GM21619 (cell line): ENCODE results near the gene PHRF1.
"Not testable (repeated sequence)": the region's sequence is repeated elsewhere in the genome, so short reads cannot be mapped to it uniquely, and the experiment has no call there.

Experiments
- ATAC-seq: cut with Tn5 transposase; IDR thresholded peaks from one replicate; pipeline ENCODE4 v1.9.1; 2021; ENCODE audit not compliant: unreplicated experiment

The PHRF1 gene

DNA sequence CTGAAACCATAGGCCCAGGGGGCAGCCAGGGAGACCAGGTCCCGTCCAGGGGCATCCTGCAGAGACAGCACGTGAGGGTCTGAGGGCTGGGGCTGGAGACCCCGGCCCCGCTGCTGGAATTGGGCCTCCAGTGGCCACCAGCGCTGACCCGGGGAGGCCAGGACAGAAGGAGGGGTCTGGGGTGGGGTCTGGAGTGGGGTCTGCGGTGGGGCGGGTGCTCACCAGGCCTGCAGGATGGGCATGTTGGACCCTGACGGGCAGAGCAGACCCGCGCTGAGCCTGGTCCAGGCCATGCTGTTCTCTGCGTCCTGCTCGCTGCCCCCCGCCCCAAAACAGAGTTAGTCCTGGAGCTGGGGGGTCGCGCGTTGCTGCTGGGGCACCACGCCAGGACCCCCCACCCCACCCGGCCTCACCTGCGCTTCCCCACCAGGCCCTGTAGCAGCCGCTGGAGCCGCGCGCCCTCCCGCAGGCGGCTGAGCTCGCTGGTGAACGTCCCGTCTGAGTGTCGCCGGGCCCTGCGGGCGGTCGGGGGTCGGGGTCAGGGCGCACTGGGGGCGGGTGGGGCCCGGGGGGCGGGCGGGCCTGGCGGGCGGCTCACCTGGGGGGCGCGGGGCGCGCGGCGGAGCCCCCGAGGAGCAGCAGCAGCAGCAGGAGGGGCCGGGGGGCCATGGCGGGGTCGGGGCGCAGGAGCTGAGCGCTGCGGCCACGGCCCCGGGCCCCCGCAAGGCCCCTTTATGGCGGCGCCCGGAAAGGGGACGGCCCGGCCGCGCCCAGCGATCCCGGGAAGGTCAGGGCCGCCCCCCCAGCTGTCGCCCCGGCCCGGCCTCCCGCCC lies 50.4 kb downstream of the PHRF1 start, which contains the start of gene SCT:
Gene SCT (minus strand): TSS at position 707 of the 833 bp plus-strand sequence. CDS start 38 bp downstream, at position 669.
- no peak for ATAC-seq

DNA sequence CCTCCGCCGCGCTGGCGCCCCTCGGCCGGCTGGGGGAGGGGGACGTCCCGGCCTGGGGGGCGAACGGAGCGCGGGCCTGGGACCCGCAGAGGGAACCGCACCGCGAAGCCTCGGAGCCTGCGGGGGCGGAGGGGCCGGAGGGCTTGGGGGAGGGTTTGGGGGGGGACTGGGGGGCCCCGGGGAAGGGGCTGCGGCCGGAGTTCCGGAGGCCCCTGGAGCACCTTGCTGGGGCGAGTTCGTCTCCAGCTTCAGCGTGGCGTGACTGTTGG lies 51.0 kb downstream of the PHRF1 start:
- no peak for ATAC-seq

GRCh38 chr11:628056-628455 lies 51.8 kb downstream of the PHRF1 start:
- ATAC-seq, result no peak

DNA sequence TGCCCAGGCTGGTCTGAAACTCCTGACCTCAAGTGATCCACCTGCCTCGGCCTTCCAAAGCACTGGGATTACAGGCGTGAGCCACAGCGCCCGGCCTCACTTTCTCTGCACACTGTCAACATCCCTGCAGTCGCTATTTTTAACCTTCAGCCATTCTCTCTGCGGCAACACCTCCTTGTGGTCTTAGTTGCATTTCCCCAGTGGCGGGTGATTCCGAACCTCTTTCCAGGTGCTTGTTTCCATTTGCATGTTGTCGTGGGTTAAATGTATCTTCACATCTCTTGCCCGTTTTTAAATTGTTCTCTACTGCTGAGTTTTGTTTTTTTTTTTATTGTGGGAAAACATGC lies 52.9 kb downstream of the PHRF1 start:
- ATAC-seq, result no peak

GRCh38 chr11:630871-631270 lies 54.6 kb downstream of the PHRF1 start:
- ATAC-seq, result no peak

GRCh38 chr11:635945-636510 lies 59.8 kb downstream of the PHRF1 start:
- ATAC-seq, result no peak

GRCh38 chr11:636511-637332 lies 60.5 kb downstream of the PHRF1 start, which contains the start of gene DRD4:
Gene DRD4, plus strand, starts transcription at chr11:637269. Its CDS starts 36 bp downstream, at chr11:637305.
- no peak for ATAC-seq

DNA sequence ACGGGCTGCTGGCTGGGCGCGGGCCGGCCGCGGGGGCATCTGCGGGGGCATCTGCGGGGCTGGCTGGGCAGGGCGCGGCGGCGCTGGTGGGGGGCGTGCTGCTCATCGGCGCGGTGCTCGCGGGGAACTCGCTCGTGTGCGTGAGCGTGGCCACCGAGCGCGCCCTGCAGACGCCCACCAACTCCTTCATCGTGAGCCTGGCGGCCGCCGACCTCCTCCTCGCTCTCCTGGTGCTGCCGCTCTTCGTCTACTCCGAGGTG lies 61.0 kb downstream of the PHRF1 start:
- no peak for ATAC-seq

DNA sequence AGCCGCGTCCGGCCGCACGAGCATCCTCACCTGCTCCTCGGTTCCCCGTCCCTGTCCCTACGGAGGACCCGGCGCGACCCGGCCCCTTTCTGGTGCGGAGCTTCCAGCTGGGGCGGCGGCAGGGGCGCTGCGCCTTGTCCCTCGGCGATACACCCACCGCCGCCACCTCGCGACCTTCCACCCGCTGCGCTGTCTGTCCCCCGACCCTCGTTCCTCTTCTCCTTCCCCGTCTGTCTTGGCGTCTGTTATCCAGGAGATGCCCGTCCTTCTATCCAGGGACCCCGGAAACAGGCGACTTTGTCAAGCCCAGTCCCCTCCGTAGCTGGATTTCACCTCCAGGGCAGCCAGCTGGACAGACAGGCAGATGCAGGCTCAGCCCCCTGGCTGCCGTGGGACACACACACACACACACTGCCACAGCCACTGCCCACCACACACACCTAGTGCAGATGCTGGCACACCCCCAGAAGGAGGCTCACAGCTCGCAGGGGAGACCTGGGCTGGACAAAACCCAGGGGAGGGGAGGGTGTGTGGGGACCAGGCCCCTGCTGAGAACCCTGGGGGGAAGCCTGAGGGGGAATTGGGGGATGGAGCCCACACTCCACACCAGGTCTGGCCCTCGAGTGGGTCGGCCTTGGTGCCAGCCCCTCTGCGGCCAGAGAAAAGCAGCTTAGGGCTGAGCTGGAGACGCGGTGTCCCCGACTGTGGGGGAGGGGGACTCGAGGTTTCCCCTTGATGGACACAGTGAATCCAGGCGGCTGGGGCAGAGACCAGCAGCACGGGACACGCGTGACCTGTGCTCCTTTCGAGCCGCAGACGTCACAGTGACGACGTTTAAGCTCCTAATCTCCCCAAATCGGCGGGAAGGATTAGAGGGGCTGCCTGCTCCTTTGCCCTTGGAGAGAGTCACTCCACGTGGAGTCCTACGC lies 61.6 kb downstream of the PHRF1 start:
- no peak for ATAC-seq

DNA sequence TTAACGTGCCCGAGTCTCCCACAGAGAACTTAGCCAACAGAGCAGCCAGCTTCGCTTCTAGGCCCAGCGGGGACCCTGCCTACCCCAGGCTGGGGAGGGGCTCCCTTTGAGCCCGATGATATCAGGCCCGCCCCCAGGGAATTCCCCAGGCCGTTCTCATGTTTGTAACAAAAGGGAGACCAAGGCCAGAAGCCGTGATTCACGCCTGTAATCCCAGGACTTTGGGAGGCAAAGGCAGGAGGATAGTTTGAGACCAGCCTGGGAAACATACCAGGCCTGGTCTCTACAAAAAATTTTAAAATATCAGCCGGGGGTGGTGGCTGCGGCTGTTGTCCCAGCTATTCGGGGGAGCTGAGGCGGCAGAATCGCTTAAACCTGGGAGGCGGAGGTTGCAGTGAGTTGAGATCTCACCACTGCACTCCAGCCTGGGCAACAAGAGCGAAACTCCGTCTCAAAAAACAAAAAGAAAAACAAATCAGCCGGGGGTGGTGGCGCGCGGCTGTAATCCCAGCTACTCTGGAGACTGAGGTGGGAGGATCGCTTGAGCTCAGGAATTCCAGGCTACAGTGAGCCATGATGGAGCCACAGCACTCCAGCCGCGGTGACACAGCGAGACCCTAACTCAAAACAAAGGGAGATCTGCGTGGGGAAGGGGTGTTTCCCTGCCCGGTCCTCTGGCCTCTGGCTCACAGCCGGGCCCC lies 62.5 kb downstream of the PHRF1 start:
- ATAC-seq, result no peak

GRCh38 chr11:639332-639955 lies 63.2 kb downstream of the PHRF1 start:
- ATAC-seq, result no peak

DNA sequence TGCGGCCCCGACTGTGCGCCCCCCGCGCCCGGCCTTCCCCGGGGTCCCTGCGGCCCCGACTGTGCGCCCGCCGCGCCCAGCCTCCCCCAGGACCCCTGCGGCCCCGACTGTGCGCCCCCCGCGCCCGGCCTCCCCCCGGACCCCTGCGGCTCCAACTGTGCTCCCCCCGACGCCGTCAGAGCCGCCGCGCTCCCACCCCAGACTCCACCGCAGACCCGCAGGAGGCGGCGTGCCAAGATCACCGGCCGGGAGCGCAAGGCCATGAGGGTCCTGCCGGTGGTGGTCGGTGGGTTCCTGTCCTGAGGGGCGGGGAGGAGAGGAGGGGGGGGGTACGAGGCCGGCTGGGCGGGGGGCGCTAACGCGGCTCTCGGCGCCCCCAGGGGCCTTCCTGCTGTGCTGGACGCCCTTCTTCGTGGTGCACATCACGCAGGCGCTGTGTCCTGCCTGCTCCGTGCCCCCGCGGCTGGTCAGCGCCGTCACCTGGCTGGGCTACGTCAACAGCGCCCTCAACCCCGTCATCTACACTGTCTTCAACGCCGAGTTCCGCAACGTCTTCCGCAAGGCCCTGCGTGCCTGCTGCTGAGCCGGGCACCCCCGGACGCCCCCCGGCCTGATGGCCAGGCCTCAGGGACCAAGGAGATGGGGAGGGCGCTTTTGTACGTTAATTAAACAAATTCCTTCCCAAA lies 63.9 kb downstream of the PHRF1 start:
- no peak for ATAC-seq

GRCh38 chr11:641806-642370 lies 65.6 kb downstream of the PHRF1 start:
- no peak for ATAC-seq

DNA sequence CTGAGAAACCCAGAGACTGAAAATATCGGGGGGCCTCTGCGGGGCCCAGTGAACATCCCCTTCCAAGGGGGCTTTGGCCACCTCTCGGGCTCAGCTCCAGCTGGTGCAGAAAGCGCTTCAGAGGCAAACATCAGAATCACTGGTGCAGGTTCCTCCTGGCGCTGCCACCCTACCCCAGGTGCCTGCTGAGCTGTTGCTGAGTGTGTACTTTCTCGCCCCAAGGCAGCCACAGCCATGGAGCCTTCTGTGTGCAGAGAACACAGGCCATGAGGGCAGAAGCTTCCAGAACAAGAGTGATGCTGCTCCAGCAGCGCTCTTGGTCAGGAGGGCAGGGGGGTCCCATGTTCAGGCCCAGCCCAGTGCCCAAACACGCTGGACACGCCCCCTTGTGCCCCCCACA lies 67.1 kb downstream of the PHRF1 start:
- no peak for ATAC-seq

DNA sequence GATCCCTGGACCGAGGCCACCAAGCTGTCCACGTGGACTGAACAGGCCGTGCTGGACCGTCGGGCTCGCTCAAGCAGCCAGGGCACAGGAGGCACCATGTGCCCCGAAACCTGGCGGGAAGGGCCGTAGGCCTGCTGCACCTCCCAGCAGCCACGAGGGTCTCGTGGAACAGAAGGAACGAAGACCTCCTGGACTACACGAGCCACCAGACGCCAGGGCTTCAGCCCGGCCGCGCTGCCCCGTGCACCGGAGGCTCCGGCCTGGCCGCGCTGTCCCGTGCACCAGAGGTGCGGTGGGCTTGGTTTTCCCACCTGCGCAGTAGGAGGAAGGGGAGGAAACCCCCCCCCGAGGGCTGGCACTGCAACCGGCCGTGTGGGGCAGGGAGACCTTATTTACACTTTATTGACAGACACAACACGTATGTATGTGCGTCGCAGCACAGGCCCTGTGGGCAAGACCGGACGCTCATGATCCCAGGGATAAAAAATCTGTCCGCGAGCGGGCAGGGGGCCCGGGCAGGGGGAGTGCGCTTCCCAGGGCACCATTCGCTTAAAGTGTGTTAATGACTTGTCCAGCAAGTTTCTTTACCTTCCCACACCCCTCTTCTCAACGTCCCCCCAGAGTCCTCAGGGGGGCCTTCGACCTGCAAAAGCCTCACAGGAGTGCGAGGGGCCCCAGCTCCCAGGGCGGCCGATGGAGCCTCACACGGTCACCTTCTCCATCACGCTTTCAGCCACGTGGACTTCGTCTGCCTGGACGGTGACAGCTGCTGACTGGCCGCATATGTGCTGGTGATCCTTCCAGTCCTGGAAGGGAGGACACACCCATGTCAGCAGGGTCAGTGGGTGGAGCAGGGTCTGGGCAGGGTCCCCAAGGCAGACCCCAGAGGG lies 67.8 kb downstream of the PHRF1 start:
- ATAC-seq, result no peak

GRCh38 chr11:645536-645935 lies 69.3 kb downstream of the PHRF1 start:
- no peak for ATAC-seq

- no peak for ATAC-seq
Observed at GRCh38 chr11:646214-646613, 69.9 kb downstream of the PHRF1 start.

DNA sequence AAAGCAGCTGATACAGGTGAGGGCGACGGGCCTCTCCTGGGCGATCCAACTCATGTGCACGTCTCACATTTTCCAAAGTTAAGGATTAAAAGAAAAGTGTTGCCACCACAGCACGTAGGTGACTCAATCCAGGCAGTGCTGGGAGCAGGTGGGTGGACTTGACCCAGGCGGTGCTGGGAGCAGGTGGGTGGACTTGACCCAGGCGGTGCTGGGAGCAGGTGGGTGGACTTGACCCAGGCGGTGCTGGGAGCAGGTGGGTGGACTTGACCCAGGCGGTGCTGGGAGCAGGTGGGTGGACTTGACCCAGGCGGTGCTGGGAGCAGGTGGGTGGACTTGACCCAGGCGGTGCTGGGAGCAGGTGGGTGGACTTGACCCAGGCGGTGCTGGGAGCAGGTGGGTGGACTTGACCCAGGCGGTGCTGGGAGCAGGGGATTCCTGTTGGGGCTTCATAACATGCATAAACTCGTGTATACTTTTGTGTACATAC lies 71.4 kb downstream of the PHRF1 start:
- ATAC-seq, result not testable (repeated sequence)
